ENCODE measurements around the gene SMOC1. TPM values are rescaled to one million over a fixed set of nuclear protein-coding genes. Genes with fewer than 3 reads are reported as not detected.

SMOC1 gene
- total RNA-seq, 1 experiment from 2014 or later: 0.68 TPM

DNA sequence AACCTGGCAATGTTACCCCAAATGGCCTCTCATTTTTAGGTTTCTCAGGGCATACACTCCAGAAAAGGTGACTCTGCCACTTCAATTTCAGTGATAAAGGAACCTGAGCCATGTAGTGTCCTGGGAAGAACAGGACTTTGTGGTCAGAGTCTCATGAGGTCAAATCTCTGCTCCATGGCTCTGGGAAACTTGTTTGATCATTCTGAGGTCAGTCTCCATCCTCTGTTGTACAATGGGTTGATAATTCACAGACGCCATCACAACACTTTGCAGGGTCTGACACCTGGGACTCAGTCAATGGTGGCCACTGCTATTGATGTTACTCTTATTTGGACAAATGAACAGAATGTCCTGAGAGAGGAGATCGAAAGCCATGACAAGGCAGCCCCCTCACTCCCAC is 31.1 kb upstream of the SMOC1 start:
- no CpG with 5 or more reads among the region's 2 CpGs for WGBS (ENCODE audit: extremely low coverage, insufficient read length, low lambda C conversion rate)
- no peaks in the 10 kb centered on the region for H3K4me1 ChIP-seq (ENCODE audit: insufficient read depth, low read length)
- no peak overlapping the region for H4K8ac ChIP-seq (replicated peaks; ENCODE audit: insufficient read length, low read depth, low read length)
- Mint-ChIP-seq H3K27ac (no peak overlapping the region), H3K4me3 (no peak overlapping the region), H3K36me3 (ENCODE audit: insufficient read depth in 1 of 3, low read depth in 3 of 3) (no peaks in the 10 kb centered on the region), H3K27me3 (ENCODE audit: low read depth) (peaks cover 3% of the 10 kb centered on the region), H3K4me1 (no peaks in the 10 kb centered on the region), H3K9me3 (no peaks in the 10 kb centered on the region)
- H3K23ac ChIP-seq (ENCODE audit: insufficient read length, low read depth, low read length): no peak overlapping the region
- no peaks in the 10 kb centered on the region for H3K79me1 ChIP-seq (ENCODE audit: insufficient read depth, low read depth, low read length, poor library complexity, severe bottlenecking)
- H2BK5ac ChIP-seq (ENCODE audit: insufficient read length, low read length): no peak overlapping the region
- no peak overlapping the region for H3K4me2 ChIP-seq (ENCODE audit: insufficient read depth, insufficient read length, low read length)
- no peaks in the 10 kb centered on the region for H3K79me2 ChIP-seq (ENCODE audit: insufficient read depth, low read length)
- no peak overlapping the region for H4K91ac ChIP-seq (ENCODE audit: insufficient read length, low read depth, low read length)
- H3K18ac ChIP-seq (ENCODE audit: insufficient read length, low read depth, low read length): no peak overlapping the region
- DNase-seq: no peak
- no peak overlapping the region for H2BK15ac ChIP-seq (ENCODE audit: low read depth, low read length)
- no peak overlapping the region for H2BK12ac ChIP-seq (ENCODE audit: insufficient read length, low read depth, low read length)
- no peaks in the 10 kb centered on the region for H4K20me1 ChIP-seq (ENCODE audit: control insufficient read depth, insufficient read depth, insufficient read length)
- no peak overlapping the region for H3K27ac ChIP-seq (ENCODE audit: insufficient read length, low read depth, low read length)
- no peak overlapping the region for H4K5ac ChIP-seq (ENCODE audit: insufficient read length, low read depth, low read length)
- H3K56ac ChIP-seq (ENCODE audit: insufficient read length, low read depth, low read length): no peak overlapping the region
- H2BK120ac ChIP-seq (ENCODE audit: low read depth, low read length, poor library complexity, severe bottlenecking): no peak overlapping the region
- H3K9me3 ChIP-seq (ENCODE audit: control insufficient read depth, low read depth, low read length): no peaks in the 10 kb centered on the region
- no peaks in the 10 kb centered on the region for H3K23me2 ChIP-seq (ENCODE audit: insufficient read length, low read depth, low read length, poor library complexity, severe bottlenecking)
- no peak overlapping the region for H2AK5ac ChIP-seq (ENCODE audit: insufficient read length, low read length)
- H3K14ac ChIP-seq (ENCODE audit: insufficient read depth, low read length): no peak overlapping the region
- no peak overlapping the region for H3K4ac ChIP-seq (ENCODE audit: low read depth, low read length)
- TF ChIP-seq, protein P1, sequence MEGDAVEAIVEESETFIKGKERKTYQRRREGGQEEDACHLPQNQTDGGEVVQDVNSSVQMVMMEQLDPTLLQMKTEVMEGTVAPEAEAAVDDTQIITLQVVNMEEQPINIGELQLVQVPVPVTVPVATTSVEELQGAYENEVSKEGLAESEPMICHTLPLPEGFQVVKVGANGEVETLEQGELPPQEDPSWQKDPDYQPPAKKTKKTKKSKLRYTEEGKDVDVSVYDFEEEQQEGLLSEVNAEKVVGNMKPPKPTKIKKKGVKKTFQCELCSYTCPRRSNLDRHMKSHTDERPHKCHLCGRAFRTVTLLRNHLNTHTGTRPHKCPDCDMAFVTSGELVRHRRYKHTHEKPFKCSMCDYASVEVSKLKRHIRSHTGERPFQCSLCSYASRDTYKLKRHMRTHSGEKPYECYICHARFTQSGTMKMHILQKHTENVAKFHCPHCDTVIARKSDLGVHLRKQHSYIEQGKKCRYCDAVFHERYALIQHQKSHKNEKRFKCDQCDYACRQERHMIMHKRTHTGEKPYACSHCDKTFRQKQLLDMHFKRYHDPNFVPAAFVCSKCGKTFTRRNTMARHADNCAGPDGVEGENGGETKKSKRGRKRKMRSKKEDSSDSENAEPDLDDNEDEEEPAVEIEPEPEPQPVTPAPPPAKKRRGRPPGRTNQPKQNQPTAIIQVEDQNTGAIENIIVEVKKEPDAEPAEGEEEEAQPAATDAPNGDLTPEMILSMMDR (conservative IDR thresholded peaks at IDR 0.05): no peak
- no peak overlapping the region for H3T11ph ChIP-seq (ENCODE audit: low read length)
- no peak overlapping the region for H2AFZ ChIP-seq (ENCODE audit: low read length)
- no peak overlapping the region for H3K9ac ChIP-seq (ENCODE audit: extremely low read depth, insufficient read length, low read length)
- H2BK20ac ChIP-seq (ENCODE audit: low read depth, low read length, poor library complexity, severe bottlenecking): no peak overlapping the region
- no peaks in the 10 kb centered on the region for H3K27me3 ChIP-seq (ENCODE audit: insufficient read depth, low read length)

Measured in H9 (cell line).